ENCODE measurements around the gene IFT172.
"Not testable (repeated sequence)": the region's sequence is repeated elsewhere in the genome, so short reads cannot be mapped to it uniquely, and the experiment has no call there.

IFT172 gene

GRCh38 chr2:27428213-27428977 is 61.1 kb downstream of the IFT172 start, which contains the start of gene NRBP1:
TSS of gene NRBP1 (plus strand) at chr2:27428631. CDS start at chr2:27433274, 4,643 bp downstream.
- DNase-seq (ENCODE audit: low spot score) = peak; percentile 88

DNA sequence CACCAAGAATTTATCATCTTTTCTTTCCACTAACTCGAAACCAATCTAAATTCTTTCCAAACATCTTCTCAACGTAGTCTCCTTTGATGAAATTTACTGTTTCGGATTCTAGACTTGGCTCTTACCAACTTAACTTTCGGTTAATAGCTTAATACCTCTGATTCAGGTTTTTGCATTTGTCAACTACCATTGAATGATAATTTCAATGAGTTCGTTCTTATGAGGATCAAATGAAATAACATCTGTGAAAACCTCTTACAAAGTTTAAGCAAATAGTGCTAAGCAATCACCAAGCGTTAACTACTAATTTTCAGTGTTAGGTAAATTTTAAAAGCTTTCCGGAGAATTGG is 61.7 kb downstream of the IFT172 start:
- no peak for DNase-seq (ENCODE audit: low spot score)

DNA sequence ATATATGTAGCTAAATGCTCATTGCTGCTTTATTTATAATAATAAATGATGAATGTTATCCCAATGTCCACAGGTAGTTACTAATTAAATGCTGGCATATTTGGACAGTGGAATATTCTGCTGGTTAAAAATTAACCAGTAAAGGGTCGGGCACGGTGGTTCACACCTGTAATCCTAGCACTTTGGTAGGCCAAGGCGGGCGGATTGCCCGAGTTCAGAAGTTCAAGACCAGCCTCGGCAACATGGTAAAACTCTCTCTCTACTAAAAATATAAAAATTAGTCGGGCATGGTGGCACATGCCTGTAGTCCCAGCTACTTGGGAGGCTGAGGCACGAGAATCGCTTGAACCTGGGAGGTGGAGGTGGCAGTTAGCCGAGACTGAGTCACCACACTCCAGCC is 64.5 kb downstream of the IFT172 start:
- DNase-seq (ENCODE audit: low spot score) = not testable (repeated sequence)

DNA sequence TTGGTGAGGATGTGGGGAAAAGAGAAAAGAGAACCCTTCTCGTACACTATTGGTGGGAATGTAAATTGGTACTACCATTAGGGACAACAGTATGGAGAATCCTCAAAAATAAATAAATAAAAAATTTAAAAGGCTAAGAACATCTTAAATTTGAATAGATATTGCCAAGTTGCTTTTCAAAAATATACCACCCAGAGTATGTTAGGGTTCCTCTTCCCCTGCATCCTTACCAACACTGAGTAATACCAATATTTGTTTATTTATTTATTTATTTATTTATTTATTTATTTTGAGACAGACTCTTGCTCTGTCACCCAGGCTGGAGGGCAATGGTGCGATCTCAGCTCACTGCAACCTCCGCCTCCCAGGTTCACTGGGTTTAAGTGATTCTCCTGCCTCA is 66.6 kb downstream of the IFT172 start:
- no peak for DNase-seq (ENCODE audit: low spot score)

GRCh38 chr2:27421660-27422250 is 67.8 kb downstream of the IFT172 start:
- no peak for DNase-seq (ENCODE audit: low spot score)

DNA sequence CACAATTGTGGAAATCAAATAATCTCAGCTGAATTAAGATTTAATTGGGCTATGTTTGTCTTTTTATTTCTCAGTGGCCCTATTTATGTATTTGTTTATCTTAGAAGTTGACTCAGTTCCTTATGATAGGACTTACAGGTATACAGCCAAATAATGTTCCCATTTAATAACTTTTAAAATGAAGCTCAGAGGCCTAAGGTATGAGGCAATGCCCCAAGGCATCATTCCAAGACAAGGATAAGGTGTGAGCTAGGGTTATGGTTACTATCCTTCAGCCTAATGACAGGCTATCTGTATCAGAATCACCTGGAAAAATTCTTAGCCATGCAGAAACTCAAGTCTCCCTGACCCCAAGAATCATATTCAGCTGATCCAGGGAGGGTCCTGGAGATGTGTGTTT is 68.5 kb downstream of the IFT172 start:
- DNase-seq (ENCODE audit: low spot score) = no peak

- no peak for DNase-seq (ENCODE audit: low spot score)
Measured at GRCh38 chr2:27416151-27416550, 73.4 kb downstream of the IFT172 start.

- no peak for DNase-seq (ENCODE audit: low spot score)
Measured at GRCh38 chr2:27412419-27413152, 77.0 kb downstream of the IFT172 start.

DNA sequence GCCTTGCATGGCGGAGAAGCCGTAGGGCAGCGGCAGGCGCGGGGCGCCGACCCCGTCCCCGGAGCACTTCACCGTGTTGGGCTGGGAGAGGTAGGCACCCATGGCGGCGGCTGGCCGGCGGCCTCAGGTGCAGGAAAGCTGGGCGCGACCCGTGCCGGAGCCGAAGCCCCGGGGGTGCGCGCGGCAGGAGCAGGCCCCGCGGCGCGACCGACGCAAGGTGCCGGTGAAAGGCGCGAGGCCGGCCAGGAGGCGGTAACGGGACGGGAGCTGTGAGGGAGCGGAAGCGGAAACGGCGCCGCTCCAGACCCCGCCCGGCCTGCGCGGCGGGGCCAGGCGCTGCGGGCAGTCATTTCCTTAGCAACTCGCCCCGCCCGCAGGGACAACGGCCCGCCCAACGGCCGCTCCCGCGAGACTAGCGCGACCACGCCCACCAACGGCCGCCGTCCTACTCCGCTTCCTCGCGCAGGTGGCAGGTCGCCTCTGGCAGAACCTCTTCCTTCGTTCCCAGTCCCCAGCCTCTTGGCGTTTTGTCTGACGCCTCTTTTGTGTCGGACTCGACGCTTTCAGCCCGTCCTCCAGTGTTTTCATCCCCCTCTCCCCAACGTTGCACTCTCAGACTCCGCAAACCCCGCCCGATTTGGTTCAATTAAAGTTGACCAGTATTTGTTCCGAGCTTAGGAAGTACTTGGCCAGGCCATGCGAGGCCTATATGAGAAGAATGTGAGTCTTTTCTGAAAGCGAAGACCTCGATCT is 80.0 kb downstream of the IFT172 start, which contains the start of gene PPM1G:
Gene PPM1G, minus strand, starts transcription at position 271 of the 753 bp plus-strand sequence. Its CDS starts 169 bp downstream, at position 102.
- peak; percentile 95 for DNase-seq (ENCODE audit: low spot score)

GRCh38 chr2:27408601-27409320 is 80.8 kb downstream of the IFT172 start:
- no peak for DNase-seq (ENCODE audit: low spot score)

- no peak for DNase-seq (ENCODE audit: low spot score)
Measured at GRCh38 chr2:27407798-27408491, 81.6 kb downstream of the IFT172 start.

- no peak for DNase-seq (ENCODE audit: low spot score)
Measured at GRCh38 chr2:27400348-27401135, 89.0 kb downstream of the IFT172 start.

DNA sequence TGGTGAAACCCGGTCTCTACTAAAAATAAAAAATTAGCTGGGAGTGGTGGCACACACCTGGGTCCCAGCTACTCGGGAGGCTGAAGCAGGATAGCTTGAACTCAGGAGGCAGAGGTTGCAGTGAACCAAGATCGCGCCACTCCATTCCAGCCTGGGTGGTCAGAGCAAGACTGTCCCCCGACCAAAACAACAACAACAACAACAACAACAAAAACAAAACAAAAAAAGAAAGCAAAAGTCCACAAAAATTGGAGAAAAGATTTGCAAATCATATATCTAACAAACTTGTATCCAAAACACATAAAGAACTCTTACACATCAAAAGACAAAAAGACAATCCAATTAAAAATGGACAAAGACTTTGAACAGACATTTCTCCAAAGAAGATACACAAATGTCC is 90.6 kb downstream of the IFT172 start:
- no peak for DNase-seq (ENCODE audit: low spot score)

Measured in CD4-positive, alpha-beta T cell treated with Interleukin-2 at 100 ng/mL for 4 hours (primary cell).